Mucosa of rectum (tissue), 2 donors: ENCODE data around the gene TDP1.
"Not testable (repeated sequence)": the region's sequence is repeated elsewhere in the genome, so short reads cannot be mapped to it uniquely, and the experiment has no call there.

ENCODE experiments used
- H3K27ac ChIP-seq, 2 donors: one replicate each; pipeline ENCODE4 v1.7.0; 2013; ENCODE audit warnings: inconsistent platforms in 2 of 2, low read depth in 2 of 2, low read length in 2 of 2
- H3K27me3 ChIP-seq, 2 donors: one replicate each; pipeline ENCODE4 v1.7.0; 2013; ENCODE audit warnings: low read length in 2 of 2; ENCODE audit not compliant: control insufficient read depth in 2 of 2, insufficient read depth in 2 of 2
- H3K36me3 ChIP-seq, 2 donors: one replicate each; pipeline ENCODE4 v1.7.0; 2013; ENCODE audit warnings: low read length in 2 of 2; ENCODE audit not compliant: control insufficient read depth in 2 of 2, insufficient read depth in 2 of 2
- H3K4me1 ChIP-seq, 2 donors: one replicate each; pipeline ENCODE4 v1.7.0; 2013; ENCODE audit warnings: low read length in 2 of 2, mild to moderate bottlenecking in 1 of 2; ENCODE audit not compliant: control insufficient read depth in 2 of 2, insufficient read depth in 2 of 2
- H3K4me3 ChIP-seq, 2 donors: one replicate each; pipeline ENCODE4 v1.7.0; 2013; ENCODE audit warnings: low read length in 2 of 2
- H3K9ac ChIP-seq, 2 donors: one replicate each; pipeline ENCODE4 v1.7.0; 2013; ENCODE audit warnings: low read length in 2 of 2, low read depth in 1 of 2, mild to moderate bottlenecking in 1 of 2
- H3K9me3 ChIP-seq, 2 donors: one replicate each; pipeline ENCODE4 v1.7.0; 2013; ENCODE audit warnings: low read length in 2 of 2; ENCODE audit not compliant: control insufficient read depth in 2 of 2
- donor health status: healthy.
- donor health status: Normal muscosa, but diverticular disease.

The TDP1 gene

GRCh38 chr14:90060965-90061684 lies 105.4 kb downstream of the TDP1 start:
- Histone ChIP-seq H3K4me1 (peaks cover 11 to 17% of the 10 kb centered on the region in 2 donors), H3K27me3 (peaks cover 32 to 44% of the 10 kb centered on the region in 2 donors), H3K4me3 (peak overlapping the region; percentile 50 to 56), H3K9me3 (no peaks in the 10 kb centered on the region), H3K9ac (peak overlapping the region in 1 of 2 donors; percentile 1), H3K27ac (no peak overlapping the region), H3K36me3 (no peaks in the 10 kb centered on the region)

DNA sequence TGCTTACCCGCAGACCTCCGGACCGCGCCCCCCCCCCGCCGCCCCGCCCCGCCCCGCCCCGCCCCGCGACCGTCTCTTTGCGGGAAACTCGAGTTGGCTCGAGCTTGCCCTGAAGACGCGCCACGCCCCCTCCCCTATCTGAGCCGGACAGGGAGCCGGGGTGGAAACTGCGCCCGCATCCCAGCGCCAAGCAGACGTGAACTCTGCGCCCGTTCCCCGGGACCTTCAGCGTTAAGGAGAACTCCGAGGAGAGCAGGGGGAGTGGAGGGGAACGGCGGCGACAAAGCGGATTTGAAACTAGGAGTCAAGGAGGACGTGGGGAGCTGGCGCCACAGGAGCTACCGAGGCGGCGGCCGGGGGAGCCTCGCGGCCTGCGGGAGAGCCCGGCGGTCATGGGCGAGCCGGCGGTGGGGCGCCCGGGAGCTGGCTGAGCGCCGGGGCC lies 106.0 kb downstream of the TDP1 start, which contains the start of gene KCNK13:
KCNK13 (plus strand) TSS at position 310 of the 442 bp plus-strand sequence. CDS start 212 bp downstream, outside the sequence.
- Histone ChIP-seq H3K36me3 (no peaks in the 10 kb centered on the region), H3K27me3 (peaks cover 32 to 44% of the 10 kb centered on the region in 2 donors), H3K27ac (no peak within 1 kb of the TSS), H3K4me3 (peak within 1 kb of the TSS; percentile 50 to 56), H3K9me3 (no peaks in the 10 kb centered on the region), H3K4me1 (peaks cover 11 to 17% of the 10 kb centered on the region in 2 donors), H3K9ac (peak within 1 kb of the TSS in 1 of 2 donors; percentile 1)

- H3K27me3 ChIP-seq, result peaks cover 32 to 41% of the 10 kb centered on the region in 2 donors
- H3K4me3 ChIP-seq, result peak overlapping the region; percentile 35 to 42
- H3K9me3 ChIP-seq, result no peaks in the 10 kb centered on the region
- no peaks in the 10 kb centered on the region for H3K36me3 ChIP-seq
- H3K27ac ChIP-seq, result no peak overlapping the region
- peaks cover 11 to 17% of the 10 kb centered on the region in 2 donors for H3K4me1 ChIP-seq
- no peak overlapping the region for H3K9ac ChIP-seq
These were observed 106.5 kb downstream of the TDP1 start for GRCh38 chr14:90062127-90062794.

GRCh38 chr14:90062822-90063539 lies 107.3 kb downstream of the TDP1 start:
- Histone ChIP-seq H3K36me3 (no peaks in the 10 kb centered on the region), H3K9ac (no peak overlapping the region), H3K9me3 (no peaks in the 10 kb centered on the region), H3K27me3 (peaks cover 32 to 41% of the 10 kb centered on the region in 2 donors), H3K4me3 (peak overlapping the region in 1 of 2 donors; percentile 42), H3K27ac (no peak overlapping the region), H3K4me1 (peaks cover 11 to 17% of the 10 kb centered on the region in 2 donors)

GRCh38 chr14:90072350-90072749 lies 116.6 kb downstream of the TDP1 start:
- Histone ChIP-seq H3K9ac (no peak overlapping the region), H3K27me3 (peaks cover 0 to 4% of the 10 kb centered on the region in 2 donors), H3K27ac (no peak overlapping the region), H3K36me3 (no peaks in the 10 kb centered on the region), H3K9me3 (no peaks in the 10 kb centered on the region), H3K4me1 (no peaks in the 10 kb centered on the region), H3K4me3 (no peak overlapping the region)

GRCh38 chr14:90079576-90079975 lies 123.8 kb downstream of the TDP1 start:
- no peaks in the 10 kb centered on the region for H3K9me3 ChIP-seq
- H3K9ac ChIP-seq, result no peak overlapping the region
- H3K4me1 ChIP-seq, result no peaks in the 10 kb centered on the region
- H3K27me3 ChIP-seq, result peaks cover 0 to 4% of the 10 kb centered on the region in 2 donors
- no peak overlapping the region for H3K4me3 ChIP-seq
- H3K27ac ChIP-seq, result no peak overlapping the region
- H3K36me3 ChIP-seq, result no peaks in the 10 kb centered on the region

- no peak overlapping the region for H3K4me3 ChIP-seq
- H3K9me3 ChIP-seq, result no peaks in the 10 kb centered on the region
- H3K36me3 ChIP-seq, result no peaks in the 10 kb centered on the region
- H3K9ac ChIP-seq, result no peak overlapping the region
- no peaks in the 10 kb centered on the region for H3K27me3 ChIP-seq
- no peak overlapping the region for H3K27ac ChIP-seq
- no peaks in the 10 kb centered on the region for H3K4me1 ChIP-seq
These were observed 131.7 kb downstream of the TDP1 start for GRCh38 chr14:90087433-90087832.

- Histone ChIP-seq H3K27me3 (no peaks in the 10 kb centered on the region), H3K4me1 (no peaks in the 10 kb centered on the region), H3K4me3 (no peak overlapping the region), H3K36me3 (no peaks in the 10 kb centered on the region), H3K27ac (no peak overlapping the region), H3K9ac (no peak overlapping the region), H3K9me3 (no peaks in the 10 kb centered on the region)
These were observed 132.4 kb downstream of the TDP1 start for GRCh38 chr14:90088176-90088575.

GRCh38 chr14:90089486-90089885 lies 133.8 kb downstream of the TDP1 start:
- H3K9me3 ChIP-seq, H3K36me3 ChIP-seq, H3K4me3 ChIP-seq, H3K4me1 ChIP-seq, H3K9ac ChIP-seq, H3K27me3 ChIP-seq, H3K27ac ChIP-seq: not testable (repeated sequence)

DNA sequence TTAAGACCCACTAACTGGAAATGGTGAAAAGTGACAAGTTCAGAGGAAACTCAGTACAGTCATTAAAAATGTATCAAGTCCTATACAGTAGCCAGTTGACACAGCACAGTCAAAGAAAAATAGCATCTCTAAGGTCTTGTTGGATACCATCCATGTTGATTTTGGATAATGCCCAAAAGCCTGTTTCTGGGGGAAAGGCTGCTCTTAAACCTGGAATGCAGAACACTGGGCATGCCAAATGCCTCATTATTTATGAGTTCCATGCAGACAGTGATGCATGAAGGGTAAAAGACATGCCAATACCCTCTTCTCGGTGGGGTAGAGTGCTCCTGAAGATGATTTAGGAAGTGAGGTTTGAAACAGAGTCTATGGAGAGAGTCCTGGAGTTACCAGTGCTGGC lies 135.7 kb downstream of the TDP1 start:
- Histone ChIP-seq H3K36me3 (no peaks in the 10 kb centered on the region), H3K4me3 (no peak overlapping the region), H3K4me1 (no peaks in the 10 kb centered on the region), H3K27ac (no peak overlapping the region), H3K27me3 (no peaks in the 10 kb centered on the region), H3K9ac (no peak overlapping the region), H3K9me3 (no peaks in the 10 kb centered on the region)
